Stimulated activated naive B cell treated with anti-CD40 and anti-IgM and Interleukin-4, amounts not matched to agents 10 μg/mL and 1 μg/mL and 100 μg/mL, for 72 hours (primary cell): Measurements from ENCODE around the gene PDGFD.

Source experiments
- ATAC-seq, 2 donors: fragments of 150-1000 bp; cut with Tn5 transposase; replicated peaks; 2 replicates each; pipeline ENCODE4 v1.10.0; 2021; ENCODE audit warnings: moderate library complexity in 1 of 2
- DNase-seq: peaks from one replicate; pipeline ENCODE4 v3.0.0; 2021
- H3K27ac Mint-ChIP-seq: one replicate; pipeline ENCODE4 v1.8.0; 2022; ENCODE audit warnings: mild to moderate bottlenecking, mixed read lengths
- H3K27me3 Mint-ChIP-seq, 2 donors: one replicate each; pipeline ENCODE4 v1.8.0; 2022; ENCODE audit warnings: mixed read lengths in 2 of 2
- H3K36me3 Mint-ChIP-seq, 2 donors: one replicate each; pipeline ENCODE4 v1.8.0; 2022; ENCODE audit warnings: mixed read lengths in 2 of 2, mild to moderate bottlenecking in 1 of 2
- H3K4me1 Mint-ChIP-seq, 2 donors: one replicate each; pipeline ENCODE4 v1.8.0; 2022; ENCODE audit warnings: mixed read lengths in 2 of 2, mild to moderate bottlenecking in 1 of 2
- H3K4me3 Mint-ChIP-seq, 2 donors: one replicate each; pipeline ENCODE4 v1.8.0; 2022; ENCODE audit warnings: mild to moderate bottlenecking in 2 of 2, mixed read lengths in 2 of 2, moderate library complexity in 1 of 2
- H3K9me3 Mint-ChIP-seq, 2 donors: one replicate each; pipeline ENCODE4 v1.8.0; 2022; ENCODE audit warnings: mixed read lengths in 2 of 2, mild to moderate bottlenecking in 1 of 2

The PDGFD gene

DNA sequence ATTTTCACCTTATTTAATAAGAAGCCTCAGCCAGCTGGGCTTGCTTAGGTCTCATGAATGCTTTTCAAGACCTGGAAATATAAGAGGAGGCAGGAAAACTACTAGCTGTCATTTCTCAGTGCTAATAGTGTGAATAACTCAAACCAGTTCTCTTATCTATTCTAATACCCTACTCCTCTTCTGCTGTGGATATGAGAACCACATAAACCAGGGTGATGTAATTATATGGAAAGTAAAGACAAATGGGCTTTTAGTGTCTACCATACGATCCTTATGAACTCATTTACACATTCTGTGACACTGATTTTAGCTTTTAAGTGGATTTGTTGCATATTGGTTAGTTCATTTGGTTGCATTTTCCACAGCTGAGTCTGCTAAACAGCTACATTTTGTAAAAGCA is 8.6 kb downstream of the PDGFD start:
- H3K4me3 Mint-ChIP-seq = no peak overlapping the region
- ATAC-seq = no peak
- no peaks in the 10 kb centered on the region for H3K9me3 Mint-ChIP-seq
- no peaks in the 10 kb centered on the region for H3K27me3 Mint-ChIP-seq
- H3K4me1 Mint-ChIP-seq = peaks cover 0 to 4% of the 10 kb centered on the region in 2 donors
- DNase-seq = no peak
- H3K27ac Mint-ChIP-seq = no peak overlapping the region
- H3K36me3 Mint-ChIP-seq = no peaks in the 10 kb centered on the region

DNA sequence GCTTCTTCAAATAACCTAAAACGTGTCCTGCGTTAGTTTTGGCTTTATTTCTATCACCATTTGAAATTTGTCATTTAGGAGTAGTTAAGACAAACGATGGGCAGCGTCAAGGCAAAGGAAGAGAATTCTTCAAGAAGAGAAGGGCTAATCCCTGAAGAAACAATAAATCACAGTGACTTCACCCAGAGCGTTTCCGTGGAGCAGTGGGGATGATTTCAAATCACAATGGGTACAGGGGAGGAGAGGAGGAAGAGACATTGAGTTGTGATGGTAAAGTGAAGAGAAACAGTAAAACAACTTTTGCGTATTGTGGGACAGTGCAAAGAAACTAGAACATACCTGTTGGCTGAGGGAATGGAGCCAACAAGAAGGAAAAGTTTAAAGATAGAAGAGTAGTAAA is 9.7 kb downstream of the PDGFD start:
- Mint-ChIP-seq H3K4me3 (no peak overlapping the region), H3K9me3 (no peaks in the 10 kb centered on the region), H3K27ac (no peak overlapping the region), H3K27me3 (no peaks in the 10 kb centered on the region), H3K4me1 (peaks cover 0 to 4% of the 10 kb centered on the region in 2 donors), H3K36me3 (no peaks in the 10 kb centered on the region)
- ATAC-seq = no peak
- DNase-seq = no peak

DNA sequence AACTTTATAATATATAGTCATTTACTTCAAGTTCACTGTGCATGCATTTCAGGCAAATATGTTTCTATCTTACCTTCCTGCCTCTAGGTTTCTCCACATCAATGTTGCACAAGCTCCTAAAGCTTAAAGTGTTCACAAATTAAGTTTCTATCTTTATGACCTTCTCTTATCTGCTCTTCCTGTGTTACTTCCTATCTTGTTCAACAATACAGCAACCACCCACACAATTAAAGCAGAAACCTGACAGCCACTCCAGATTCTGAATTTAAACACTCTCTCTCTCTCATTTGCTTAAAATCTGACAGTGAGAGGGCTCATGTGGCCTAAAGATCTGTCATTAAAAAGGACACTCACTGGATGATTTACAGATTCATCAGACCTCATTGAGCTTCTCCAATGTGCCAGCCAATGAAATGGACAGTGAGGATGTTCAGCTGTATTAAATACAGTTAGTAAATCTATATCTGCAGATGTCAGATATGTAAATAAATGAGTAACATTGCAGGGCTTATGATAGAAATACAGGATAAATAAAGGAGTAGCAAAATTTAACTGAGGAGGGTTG is 10.9 kb downstream of the PDGFD start:
- H3K9me3 Mint-ChIP-seq = no peaks in the 10 kb centered on the region
- H3K27ac Mint-ChIP-seq = no peak overlapping the region
- H3K27me3 Mint-ChIP-seq = no peaks in the 10 kb centered on the region
- DNase-seq (no peak), ATAC-seq (no peak)
- no peaks in the 10 kb centered on the region for H3K36me3 Mint-ChIP-seq
- peaks cover 0 to 4% of the 10 kb centered on the region in 2 donors for H3K4me1 Mint-ChIP-seq
- no peak overlapping the region for H3K4me3 Mint-ChIP-seq

DNA sequence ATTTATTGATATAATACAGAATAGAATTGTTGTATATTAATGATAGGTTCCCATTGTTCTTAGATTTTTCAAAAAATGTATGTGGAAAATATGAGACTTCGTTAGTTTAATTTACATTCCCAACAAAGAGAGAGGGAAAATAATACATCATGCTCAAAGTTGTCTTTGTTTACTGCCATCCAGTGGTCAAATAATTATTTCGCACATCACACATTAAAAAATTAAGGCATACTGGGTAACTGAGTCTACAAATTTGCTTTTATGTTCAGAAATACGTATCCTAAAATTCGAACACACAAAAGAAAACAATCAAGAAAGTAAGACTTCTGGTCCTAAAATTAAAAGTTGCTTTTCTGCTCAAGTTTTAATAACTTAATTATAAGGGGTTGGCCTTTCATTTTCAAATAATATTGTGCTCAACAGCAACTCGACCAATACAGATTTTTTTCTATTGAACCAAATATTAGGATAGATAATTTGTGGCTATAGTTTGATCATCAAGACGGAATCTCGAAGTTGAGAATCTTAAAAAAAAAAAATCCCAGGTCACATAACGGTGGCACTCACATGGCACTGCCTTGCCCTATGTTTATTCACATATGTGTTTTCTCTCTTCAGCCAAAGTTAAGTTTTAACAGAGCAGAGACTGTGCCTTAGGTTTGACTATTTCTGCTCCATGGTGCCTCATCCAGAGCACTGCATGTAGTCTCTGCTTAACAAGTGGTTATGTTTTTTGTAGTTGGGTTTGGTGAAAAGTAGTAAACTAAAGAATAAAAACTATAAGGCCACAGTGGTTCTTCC is 12.3 kb downstream of the PDGFD start:
- H3K27ac Mint-ChIP-seq = no peak overlapping the region

DNA sequence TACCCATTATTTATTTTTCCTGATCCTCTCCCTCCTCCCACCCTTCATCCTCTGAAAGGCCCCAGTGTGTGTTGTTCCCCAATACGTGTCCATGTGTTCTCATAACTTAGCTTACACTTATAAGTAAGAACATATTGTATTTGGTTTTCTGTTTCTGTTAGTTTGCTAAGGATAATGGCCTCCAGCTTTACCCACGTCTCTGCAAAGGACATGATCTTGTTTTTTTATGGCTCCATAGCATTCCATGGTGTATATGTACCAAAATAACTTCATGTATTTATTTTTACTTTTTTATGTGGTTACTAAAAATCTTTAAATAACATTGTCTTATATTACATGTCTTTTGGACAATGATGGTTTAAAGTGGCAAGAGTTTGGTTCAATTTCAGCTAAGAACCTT is 15.2 kb downstream of the PDGFD start:
- Mint-ChIP-seq H3K9me3 (no peaks in the 10 kb centered on the region), H3K4me3 (no peak overlapping the region), H3K27me3 (no peaks in the 10 kb centered on the region), H3K4me1 (peaks cover 0 to 4% of the 10 kb centered on the region in 2 donors), H3K36me3 (no peaks in the 10 kb centered on the region), H3K27ac (no peak overlapping the region)
- ATAC-seq (no peak), DNase-seq (no peak)

More for the DNA sequence above, 12.3 kb downstream of the PDGFD start:
- Mint-ChIP-seq H3K4me1 (peaks cover 0 to 4% of the 10 kb centered on the region in 2 donors), H3K9me3 (no peaks in the 10 kb centered on the region), H3K4me3 (no peak overlapping the region), H3K36me3 (no peaks in the 10 kb centered on the region), H3K27me3 (no peaks in the 10 kb centered on the region)
- no peak for DNase-seq
- ATAC-seq = no peak

DNA sequence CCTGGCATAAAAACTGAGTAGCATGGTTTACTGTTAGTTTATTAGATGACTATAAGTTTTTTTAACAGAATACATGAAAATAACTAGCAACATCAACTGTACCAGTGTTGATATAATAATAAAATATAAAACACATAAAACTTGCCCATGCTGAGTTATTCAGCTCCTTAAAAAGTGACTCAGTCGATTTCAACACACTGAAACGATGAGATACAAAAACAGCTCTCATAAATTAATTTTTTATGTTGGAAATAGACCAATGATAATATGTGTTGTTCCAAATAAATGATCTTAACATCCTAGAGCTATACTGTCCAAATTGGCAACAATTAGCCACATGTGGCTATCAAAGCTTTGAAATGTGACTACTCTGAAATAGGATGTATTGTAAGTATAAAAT is 15.9 kb downstream of the PDGFD start:
- DNase-seq = no peak
- H3K27me3 Mint-ChIP-seq = no peaks in the 10 kb centered on the region

DNA sequence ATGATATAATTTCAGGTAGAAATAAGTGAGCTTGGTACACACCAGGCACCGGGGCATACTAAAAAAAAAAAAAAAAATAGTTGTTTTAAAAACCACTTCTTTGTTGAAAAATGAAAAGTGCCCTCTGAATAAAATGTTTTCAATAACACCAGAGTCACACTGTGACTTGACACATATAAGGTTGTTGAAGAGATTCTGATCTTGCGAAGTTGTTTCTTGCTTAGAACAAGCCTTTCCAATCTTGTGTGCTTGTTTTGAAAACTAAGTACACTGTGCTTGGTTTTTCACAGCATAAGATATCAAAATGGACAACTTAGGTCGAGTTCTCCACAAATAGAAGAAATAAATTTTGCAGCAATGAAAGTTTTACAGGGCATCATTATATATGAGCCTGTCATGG is 17.0 kb downstream of the PDGFD start:
- Mint-ChIP-seq H3K4me3 (no peak overlapping the region), H3K9me3 (no peaks in the 10 kb centered on the region), H3K4me1 (no peaks in the 10 kb centered on the region), H3K27me3 (no peaks in the 10 kb centered on the region), H3K36me3 (no peaks in the 10 kb centered on the region), H3K27ac (no peak overlapping the region)
- ATAC-seq = no peak
- no peak for DNase-seq

More for the DNA sequence above, 15.9 kb downstream of the PDGFD start:
- Mint-ChIP-seq H3K4me3 (no peak overlapping the region), H3K27ac (no peak overlapping the region), H3K4me1 (peaks cover 0 to 2% of the 10 kb centered on the region in 2 donors), H3K9me3 (no peaks in the 10 kb centered on the region), H3K36me3 (no peaks in the 10 kb centered on the region)
- no peak for ATAC-seq

DNA sequence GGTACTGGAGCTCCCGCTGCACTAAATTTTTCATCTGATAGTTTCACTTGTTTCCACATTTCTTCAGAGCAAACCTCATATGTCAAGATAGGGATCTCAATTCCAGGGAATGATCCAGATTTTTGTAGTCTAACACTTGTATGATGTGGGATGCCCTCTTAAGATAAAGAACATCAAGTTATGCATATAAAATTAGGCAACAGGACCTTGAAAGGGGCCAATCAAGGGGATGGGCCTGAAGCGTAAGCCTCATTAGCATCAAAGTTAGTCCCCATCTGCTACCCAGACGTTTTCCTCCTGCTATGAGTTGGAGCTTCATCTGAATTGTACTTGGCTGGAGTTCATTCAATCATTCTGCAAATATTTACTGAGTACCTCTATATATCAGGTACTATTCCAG is 17.5 kb downstream of the PDGFD start:
- no peak for ATAC-seq
- no peaks in the 10 kb centered on the region for H3K27me3 Mint-ChIP-seq
- no peaks in the 10 kb centered on the region for H3K9me3 Mint-ChIP-seq
- H3K4me1 Mint-ChIP-seq = no peaks in the 10 kb centered on the region
- no peaks in the 10 kb centered on the region for H3K36me3 Mint-ChIP-seq
- no peak overlapping the region for H3K4me3 Mint-ChIP-seq
- no peak for DNase-seq
- no peak overlapping the region for H3K27ac Mint-ChIP-seq

DNA sequence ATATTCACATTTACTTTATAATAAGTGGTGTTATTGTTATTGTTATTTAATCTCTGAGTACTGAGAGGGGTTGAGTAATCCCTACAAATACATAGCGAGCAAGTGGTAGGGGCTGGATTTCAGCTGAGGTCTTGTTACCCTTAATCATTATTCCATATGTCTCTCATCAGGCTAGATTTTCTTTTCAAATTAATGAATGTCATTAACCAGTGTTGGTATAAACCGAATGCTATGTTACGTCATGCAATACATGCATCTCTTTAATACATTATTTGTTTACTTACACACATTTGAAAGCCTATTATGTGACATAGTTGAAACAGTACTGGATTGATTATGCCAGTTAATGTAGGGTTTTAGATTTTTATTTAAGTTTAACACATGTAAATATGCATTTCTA is 18.9 kb downstream of the PDGFD start:
- Mint-ChIP-seq H3K4me3 (no peak overlapping the region), H3K27ac (no peak overlapping the region), H3K36me3 (no peaks in the 10 kb centered on the region), H3K27me3 (no peaks in the 10 kb centered on the region), H3K9me3 (no peaks in the 10 kb centered on the region), H3K4me1 (no peaks in the 10 kb centered on the region)
- ATAC-seq (no peak), DNase-seq (no peak)

DNA sequence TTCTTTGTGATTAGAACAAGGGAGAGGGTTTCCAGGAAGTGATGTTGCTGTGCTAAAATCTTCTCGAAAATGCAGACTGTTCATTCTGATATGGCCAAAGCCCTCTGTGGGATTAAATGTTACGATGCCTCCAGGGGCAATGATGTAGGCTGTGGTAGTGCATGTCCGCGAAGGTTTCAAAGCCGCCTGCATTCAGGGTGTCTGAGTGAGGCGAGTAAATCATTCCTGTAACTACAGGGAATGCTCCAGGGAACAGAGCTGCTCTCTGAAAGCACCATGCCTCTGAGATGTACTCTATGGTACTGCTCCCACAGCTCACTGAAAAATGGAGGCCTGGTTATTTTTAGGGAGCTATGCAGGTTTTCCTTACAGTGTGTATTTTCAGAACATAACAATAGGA is 21.2 kb downstream of the PDGFD start:
- no peak for ATAC-seq
- Mint-ChIP-seq H3K27ac (no peak overlapping the region), H3K4me1 (no peaks in the 10 kb centered on the region), H3K27me3 (no peaks in the 10 kb centered on the region), H3K36me3 (no peaks in the 10 kb centered on the region), H3K4me3 (no peak overlapping the region), H3K9me3 (no peaks in the 10 kb centered on the region)
- DNase-seq = no peak

DNA sequence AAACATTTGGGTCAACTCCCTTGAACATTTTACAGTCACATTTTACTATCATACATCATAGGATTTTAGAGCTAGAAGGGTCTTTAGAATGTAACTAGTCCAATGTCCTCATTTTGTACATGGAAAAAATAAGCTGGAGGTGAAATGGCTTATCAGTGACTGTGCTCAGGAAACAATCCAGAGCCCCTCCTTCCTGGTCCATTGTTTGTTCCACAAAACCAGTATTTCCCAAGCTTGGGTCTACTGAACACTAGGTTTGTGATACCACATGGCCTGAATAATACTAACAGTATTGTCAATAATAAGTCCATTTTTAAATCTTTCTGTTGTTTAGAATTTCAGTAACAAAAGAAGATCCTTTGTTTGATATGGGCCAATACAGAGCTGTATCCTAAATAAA is 27.1 kb downstream of the PDGFD start:
- ATAC-seq (no peak), DNase-seq (no peak)
- no peaks in the 10 kb centered on the region for H3K36me3 Mint-ChIP-seq
- H3K4me1 Mint-ChIP-seq = no peaks in the 10 kb centered on the region
- H3K27me3 Mint-ChIP-seq = no peaks in the 10 kb centered on the region
- H3K27ac Mint-ChIP-seq = no peak overlapping the region
- H3K4me3 Mint-ChIP-seq = no peak overlapping the region
- H3K9me3 Mint-ChIP-seq = no peaks in the 10 kb centered on the region

DNA sequence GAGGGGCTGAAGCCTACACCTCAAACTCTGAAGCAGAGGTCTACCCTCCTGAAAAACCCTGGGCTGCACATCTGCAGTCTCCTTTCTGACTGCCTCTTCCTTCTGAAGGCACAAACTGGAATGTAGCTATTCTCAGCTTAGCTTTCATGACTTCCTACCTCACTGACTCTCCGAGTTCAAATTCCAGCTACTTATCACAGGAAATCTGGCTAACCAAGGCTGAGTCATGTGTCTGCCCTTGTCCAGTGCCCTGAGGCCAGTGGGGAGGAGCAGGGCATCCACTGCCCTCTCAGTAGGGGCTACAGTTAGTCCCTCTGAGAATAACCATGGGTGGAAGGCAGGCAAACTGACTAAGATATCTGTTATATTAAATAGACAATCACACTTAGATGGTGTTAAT is 29.2 kb downstream of the PDGFD start:
- H3K27me3 Mint-ChIP-seq = no peaks in the 10 kb centered on the region
- DNase-seq (no peak), ATAC-seq (no peak)
- H3K4me3 Mint-ChIP-seq = no peak overlapping the region
- H3K4me1 Mint-ChIP-seq = no peaks in the 10 kb centered on the region
- no peaks in the 10 kb centered on the region for H3K9me3 Mint-ChIP-seq
- H3K27ac Mint-ChIP-seq = no peak overlapping the region
- no peaks in the 10 kb centered on the region for H3K36me3 Mint-ChIP-seq

DNA sequence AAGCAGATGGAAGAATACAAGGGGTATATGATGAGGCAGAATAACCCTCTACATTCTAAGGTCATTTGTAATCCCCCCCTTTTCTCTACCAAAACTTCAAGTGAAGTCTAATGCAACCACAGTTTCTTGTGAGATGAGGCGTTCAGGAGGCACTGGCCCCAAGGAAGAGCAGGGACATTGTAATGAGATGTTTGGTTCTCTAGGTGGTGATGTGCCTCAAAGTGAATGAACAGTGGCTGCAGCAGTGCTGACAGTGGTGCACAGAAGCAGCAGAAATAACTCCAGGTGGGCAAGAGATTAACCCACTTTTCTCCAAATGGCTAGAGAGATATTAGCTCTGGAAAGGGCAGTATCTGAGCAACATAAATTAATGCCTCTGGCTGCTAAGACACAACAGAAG is 33.8 kb downstream of the PDGFD start:
- ATAC-seq = no peak
- H3K27ac Mint-ChIP-seq = no peak overlapping the region

DNA sequence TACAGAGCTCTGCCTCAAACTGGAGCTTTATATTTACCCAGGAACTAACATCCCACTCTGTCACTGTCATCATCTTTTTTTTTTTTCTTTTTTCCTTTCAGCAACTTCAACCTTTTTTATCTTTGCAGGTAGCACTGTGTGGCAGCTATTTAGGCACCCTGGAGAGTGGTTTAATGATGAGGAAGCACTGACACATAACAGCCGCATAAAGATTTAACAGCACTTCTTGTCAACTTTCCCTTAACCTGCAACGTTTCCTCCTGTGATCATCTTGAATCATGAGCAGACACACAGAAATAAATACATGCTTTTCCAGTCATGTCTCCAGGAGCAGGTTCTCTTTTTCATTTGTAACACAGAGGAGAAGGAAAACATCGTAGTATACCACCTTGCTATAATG is 34.8 kb downstream of the PDGFD start:
- Mint-ChIP-seq H3K36me3 (no peaks in the 10 kb centered on the region), H3K27me3 (no peaks in the 10 kb centered on the region), H3K4me1 (no peaks in the 10 kb centered on the region), H3K27ac (no peak overlapping the region), H3K4me3 (no peak overlapping the region), H3K9me3 (no peaks in the 10 kb centered on the region)
- DNase-seq (no peak), ATAC-seq (no peak)

More for the DNA sequence above, 33.8 kb downstream of the PDGFD start:
- Mint-ChIP-seq H3K27me3 (no peaks in the 10 kb centered on the region), H3K4me1 (no peaks in the 10 kb centered on the region), H3K9me3 (no peaks in the 10 kb centered on the region), H3K36me3 (no peaks in the 10 kb centered on the region), H3K4me3 (no peak overlapping the region)
- no peak for DNase-seq

DNA sequence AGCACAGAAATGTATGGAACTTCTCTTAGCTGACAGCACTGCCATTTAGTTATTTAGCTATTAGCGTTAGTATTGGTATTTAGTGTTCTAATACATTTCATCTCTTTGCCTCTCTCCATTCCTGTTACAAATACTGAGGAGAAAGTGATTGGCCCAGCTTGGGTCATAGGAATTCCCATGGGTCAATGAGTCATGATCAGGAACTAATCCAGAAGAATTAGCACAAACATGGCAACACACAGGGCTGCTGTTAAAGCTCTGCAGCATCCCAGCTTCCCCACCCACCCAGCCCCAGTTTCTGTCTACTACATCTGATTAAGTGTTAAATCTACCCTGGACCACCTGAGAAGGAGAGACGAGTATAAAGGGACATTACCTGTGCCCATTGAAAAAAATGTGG is 36.1 kb downstream of the PDGFD start:
- no peak for DNase-seq
- Mint-ChIP-seq H3K27me3 (no peaks in the 10 kb centered on the region), H3K4me1 (no peaks in the 10 kb centered on the region), H3K27ac (no peak overlapping the region), H3K4me3 (no peak overlapping the region), H3K9me3 (no peaks in the 10 kb centered on the region), H3K36me3 (no peaks in the 10 kb centered on the region)
- no peak for ATAC-seq
